ENCODE measurements around the gene PIK3R5. TPM values are rescaled to one million over a fixed set of nuclear protein-coding genes. Genes with fewer than 3 reads are reported as not detected.

PIK3R5 gene
- total RNA-seq, 4 donors from 2014 or later, result 3.6 to 12.0 (median 8.2) TPM

- no peak for TF ChIP-seq POLR2A (IDR thresholded peaks at IDR 0.05)
- TF ChIP-seq CTCF (IDR thresholded peaks at IDR 0.05), result no peak
- intact Hi-C loops (cut with DNase I; ENCODE audit: low total_unique reads), result no loop called here
- whole genome bisulfite sequencing, 2 donors, result 83 to 89% methylated on average over 9 of the region's 9 CpGs
- no peak overlapping the region for H3K4me3 ChIP-seq (ENCODE audit: low read depth, poor library complexity, severe bottlenecking)
- peak in 1 of 2 donors; percentile 63 for DNase-seq (ENCODE audit: low spot score in 2 of 2)
Observed at GRCh38 chr17:8959312-8959918, 6.1 kb downstream of the PIK3R5 start.

- H3K4me3 ChIP-seq (ENCODE audit: low read depth, poor library complexity, severe bottlenecking), result no peak overlapping the region
- no peak for TF ChIP-seq POLR2A (IDR thresholded peaks at IDR 0.05)
- no peak for TF ChIP-seq CTCF (IDR thresholded peaks at IDR 0.05)
- intact Hi-C loops (cut with DNase I; ENCODE audit: low total_unique reads), result no loop called here
- peak in 1 of 2 donors; percentile 50 for DNase-seq (ENCODE audit: low spot score in 2 of 2)
- 87 to 88% methylated on average over 8 of the region's 8 CpGs for WGBS, 2 donors
Observed at GRCh38 chr17:8957721-8958120, 7.8 kb downstream of the PIK3R5 start.

GRCh38 chr17:8956465-8956902 lies 9.0 kb downstream of the PIK3R5 start:
- TF ChIP-seq POLR2A (IDR thresholded peaks at IDR 0.05), result no peak
- WGBS, 2 donors, result 55 to 61% methylated on average over 5 of the region's 5 CpGs

GRCh38 chr17:8955021-8955959 lies 10.2 kb downstream of the PIK3R5 start:
- no peak for TF ChIP-seq POLR2A (IDR thresholded peaks at IDR 0.05)
- TF ChIP-seq CTCF (IDR thresholded peaks at IDR 0.05), result no peak
- intact Hi-C loops (cut with DNase I; ENCODE audit: low total_unique reads), result no loop called here
- DNase-seq (ENCODE audit: low spot score in 2 of 2), result peak in 1 of 2 donors; percentile 82
- H3K4me3 ChIP-seq (ENCODE audit: low read depth, poor library complexity, severe bottlenecking), result no peak overlapping the region
- WGBS, 2 donors, result 79 to 83% methylated on average over 11 to 12 of the region's 12 CpGs

More at GRCh38 chr17:8956465-8956902, 9.0 kb downstream of the PIK3R5 start:
- H3K4me3 ChIP-seq (ENCODE audit: low read depth, poor library complexity, severe bottlenecking), result no peak overlapping the region
- DNase-seq (ENCODE audit: low spot score in 2 of 2), result no peak
- intact Hi-C loops (cut with DNase I; ENCODE audit: low total_unique reads), result no loop called here

GRCh38 chr17:8954339-8954738 lies 11.2 kb downstream of the PIK3R5 start:
- intact Hi-C loops (cut with DNase I; ENCODE audit: low total_unique reads), result no loop called here
- H3K4me3 ChIP-seq (ENCODE audit: low read depth, poor library complexity, severe bottlenecking), result no peak overlapping the region
- 31 to 39% methylated on average over 10 of the region's 10 CpGs for WGBS, 2 donors
- peak; percentile 66 to 90 for DNase-seq (ENCODE audit: low spot score in 2 of 2)
- TF ChIP-seq POLR2A (IDR thresholded peaks at IDR 0.05) (no peak), CTCF (IDR thresholded peaks at IDR 0.05) (no peak)

All from lower leg skin (tissue), 4 donors.